PC-3 (cell line): ENCODE results near the gene MRPS27.

ENCODE experiments used
- CTCF ChIP-seq: fragments of 300-600 bp; sonication (generic); conservative IDR thresholded peaks from 2 replicates; pipeline ENCODE4 v1.5.1; 2017; ENCODE audit warnings: antibody characterized with exemption, low read depth, mild to moderate bottlenecking, low read length
- EZH2 ChIP-seq: fragments of 300-600 bp; sonication (generic); IDR thresholded peaks from one replicate; pipeline ENCODE4 v1.6.1; 2017; ENCODE audit warnings: antibody characterized with exemption, mild to moderate bottlenecking, low read length; ENCODE audit not compliant: unreplicated experiment

DNA sequence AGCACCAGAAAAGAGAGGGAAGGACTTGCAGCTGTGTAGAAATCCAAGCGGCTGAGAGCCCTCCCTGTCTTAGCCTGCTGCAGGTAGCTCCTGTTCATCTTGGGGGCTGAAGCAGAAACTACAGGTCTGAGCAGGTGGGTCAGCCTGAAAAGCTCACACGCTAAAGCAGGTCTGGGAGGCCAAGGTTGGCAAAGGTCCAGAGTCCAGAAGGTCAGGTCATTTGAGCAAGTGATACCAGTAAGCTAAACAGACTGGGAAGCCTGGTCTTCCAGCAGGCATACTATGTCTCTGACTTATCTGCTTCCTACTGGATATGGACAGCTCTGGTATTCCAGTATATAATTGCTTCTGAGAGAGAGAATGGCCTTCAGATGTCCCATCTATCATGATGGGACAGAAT is 26.4 kb upstream of the MRPS27 start:
- TF ChIP-seq CTCF, result no peak
- no peak for TF ChIP-seq EZH2
